Keratinocyte (primary cell): ENCODE results near the gene C16orf54. TPM values are rescaled to one million over a fixed set of nuclear protein-coding genes. Genes with fewer than 3 reads are reported as not detected.
"Not testable (repeated sequence)": the region's sequence is repeated elsewhere in the genome, so short reads cannot be mapped to it uniquely, and the experiment has no call there.

ENCODE experiments used
- DNase-seq: peaks from one replicate; pipeline ENCODE4 v3.0.0-alpha.2; 2011; ENCODE audit warnings: low read depth, missing footprints, low spot score
- FAIRE-seq: peaks from 2 replicates; lab custom pipeline; 2011; peaks lifted over from hg19 to GRCh38; lab: Jason Lieb, UNC
- H2AFZ ChIP-seq: 2 replicates; pipeline ENCODE4 v1.6.0; 2012; ENCODE audit warnings: low read length, control low read depth, inconsistent platforms; ENCODE audit not compliant: control insufficient read depth
- H3K27ac ChIP-seq: 2 replicates; pipeline ENCODE4 v1.5.1; 2011; ENCODE audit warnings: low read length; ENCODE audit not compliant: control insufficient read depth, insufficient read depth
- H3K27me3 ChIP-seq: 3 replicates; pipeline ENCODE4 v1.6.0; 2011; ENCODE audit warnings: low read length; ENCODE audit not compliant: control insufficient read depth, insufficient read depth; ENCODE audit errors: extremely low read depth
- H3K36me3 ChIP-seq, 2 experiments: 2 replicates in 1 of 2; 3 replicates in 1 of 2; pipeline ENCODE4 v1.5.1; 2011; ENCODE audit warnings: low read length in 2 of 2, mild to moderate bottlenecking in 1 of 2; ENCODE audit not compliant: control insufficient read depth in 2 of 2, insufficient read depth in 2 of 2; ENCODE audit errors: extremely low read depth in 1 of 2
- H3K4me1 ChIP-seq: 3 replicates; pipeline ENCODE4 v1.5.1; 2011; ENCODE audit warnings: low read length; ENCODE audit not compliant: control insufficient read depth, insufficient read depth; ENCODE audit errors: extremely low read depth
- H3K4me2 ChIP-seq: 3 replicates; pipeline ENCODE4 v1.6.0; 2011; ENCODE audit warnings: low read depth, low read length; ENCODE audit not compliant: control insufficient read depth, insufficient read depth; ENCODE audit errors: extremely low read depth
- H3K4me3 ChIP-seq, 3 experiments: fragments of 200-600 bp in 1 of 3; sonication (generic) in 1 of 3; 2 replicates in 2 of 3; 3 replicates in 1 of 3; pipeline ENCODE4 v1.5.1; 2011 to 2016; ENCODE audit warnings: low read length in 3 of 3, mild to moderate bottlenecking in 3 of 3, control low read depth in 2 of 3, inconsistent platforms in 1 of 3, low read depth in 1 of 3, mixed read lengths in 1 of 3, mixed run types in 1 of 3, moderate library complexity in 1 of 3; ENCODE audit not compliant: control insufficient read depth in 2 of 3, insufficient read depth in 2 of 3; ENCODE audit errors: extremely low read depth in 1 of 3
- H3K79me2 ChIP-seq: 2 replicates; pipeline ENCODE4 v1.6.0; 2012; ENCODE audit warnings: low read length; ENCODE audit not compliant: control insufficient read depth, insufficient read depth
- H3K9ac ChIP-seq: 3 replicates; pipeline ENCODE4 v1.6.0; 2011; ENCODE audit warnings: low read length; ENCODE audit not compliant: control insufficient read depth, insufficient read depth; ENCODE audit errors: extremely low read depth
- H3K9me1 ChIP-seq: 3 replicates; pipeline ENCODE4 v1.6.0; 2011; ENCODE audit warnings: low read length; ENCODE audit not compliant: control insufficient read depth, insufficient read depth; ENCODE audit errors: extremely low read depth
- H3K9me3 ChIP-seq: 2 replicates; pipeline ENCODE4 v1.5.1; 2012; ENCODE audit warnings: low read depth, low read length; ENCODE audit not compliant: control insufficient read depth
- H4K20me1 ChIP-seq: 3 replicates; pipeline ENCODE4 v1.6.0; 2011; ENCODE audit warnings: low read length; ENCODE audit not compliant: control insufficient read depth, insufficient read depth; ENCODE audit errors: extremely low read depth
- CTCF ChIP-seq, 3 experiments: IDR thresholded peaks in 1 of 3; conservative IDR thresholded peaks in 1 of 3; optimal IDR thresholded peaks in 1 of 3; 2 replicates in 2 of 3; 3 replicates in 1 of 3; pipeline versions ENCODE3 to v1.5.1; 2011; ENCODE audit warnings: low read length in 3 of 3, mild to moderate bottlenecking in 3 of 3, moderate library complexity in 2 of 3, control low read depth in 1 of 3, inconsistent platforms in 1 of 3; ENCODE audit not compliant: insufficient read depth in 2 of 3; ENCODE audit errors: extremely low read depth in 1 of 3
- EZH2 ChIP-seq: IDR thresholded peaks from one replicate; pipeline ENCODE4 v1.6.1; 2012; ENCODE audit warnings: inconsistent platforms, mild to moderate bottlenecking, low read length, moderate library complexity
- dilution Hi-C: fragments of 300-500 bp; cut with MboI; formaldehyde crosslinking; loops from one replicate; pipeline ENCODE4 v1.7.0; 2020; ENCODE audit warnings: low sequenced_read_pairs; ENCODE audit not compliant: extremely low pct_ligation_motif_present
- polyA plus RNA-seq, 5 experiments: library from polyadenylated mRNA; depleted of rRNA in 3 of 5; stranded (reverse) in 3 of 5; stranded (forward) in 1 of 5; unstranded in 1 of 5; fragments of >200 nt; gene quantifications; 1 replicate in 1 of 5; 2 replicates in 3 of 5; 3 replicates in 1 of 5; pipeline versions ENCODE4 v1.2.1 to v1.2.3, GENCODE V29; 2011 to 2012; ENCODE audit warnings: missing spikeins in 2 of 5, low read depth in 1 of 5, low replicate concordance in 1 of 5

Gene C16orf54
- polyA plus RNA-seq, 1 donor (not counting 4 experiments of a cell fraction or from before 2014, with no cell fraction given): not detected

GRCh38 chr16:29712809-29713208, 33.0 kb downstream of the C16orf54 start:
- H3K36me3 ChIP-seq: no peaks in the 10 kb centered on the region
- no peak overlapping the region for H3K4me3 ChIP-seq
- no peak overlapping the region for H3K27ac ChIP-seq
- H3K9me3 ChIP-seq: no peaks in the 10 kb centered on the region
- H2AFZ ChIP-seq: no peak overlapping the region
- dilution Hi-C loops: no loop called here
- H3K4me1 ChIP-seq: peaks cover 4% of the 10 kb centered on the region
- H3K9me1 ChIP-seq: no peaks in the 10 kb centered on the region
- TF ChIP-seq EZH2 (no peak), CTCF (optimal IDR thresholded peaks at IDR 0.05 in 1 of 3, IDR thresholded peaks at IDR 0.05 in 1 of 3, conservative IDR thresholded peaks at IDR 0.05 in 1 of 3; ENCODE audit: extremely low read depth in 1 of 3, insufficient read depth in 2 of 3, low read length in 3 of 3) (no peak)
- FAIRE-seq: no peak
- H3K9ac ChIP-seq: no peak overlapping the region
- H3K27me3 ChIP-seq: no peaks in the 10 kb centered on the region
- no peak for DNase-seq
- no peaks in the 10 kb centered on the region for H3K79me2 ChIP-seq
- H3K4me2 ChIP-seq: no peak overlapping the region
- H4K20me1 ChIP-seq: no peaks in the 10 kb centered on the region

- FAIRE-seq (peak; percentile 53), DNase-seq (no peak)
- H3K4me3 ChIP-seq: no peak overlapping the region
- no peaks in the 10 kb centered on the region for H3K79me2 ChIP-seq
- dilution Hi-C loops: no loop called here
- no peaks in the 10 kb centered on the region for H3K9me1 ChIP-seq
- no peak overlapping the region for H2AFZ ChIP-seq
- peaks cover 4% of the 10 kb centered on the region for H3K4me1 ChIP-seq
- H3K36me3 ChIP-seq: no peaks in the 10 kb centered on the region
- H4K20me1 ChIP-seq: no peaks in the 10 kb centered on the region
- no peaks in the 10 kb centered on the region for H3K27me3 ChIP-seq
- no peak overlapping the region for H3K27ac ChIP-seq
- H3K4me2 ChIP-seq: peak overlapping the region; percentile 13
- no peaks in the 10 kb centered on the region for H3K9me3 ChIP-seq
- no peak for TF ChIP-seq EZH2
- TF ChIP-seq CTCF (optimal IDR thresholded peaks at IDR 0.05 in 1 of 3, IDR thresholded peaks at IDR 0.05 in 1 of 3, conservative IDR thresholded peaks at IDR 0.05 in 1 of 3; ENCODE audit: extremely low read depth in 1 of 3, insufficient read depth in 2 of 3, low read length in 3 of 3): peak; percentile 44 to 73 (median 58)
- H3K9ac ChIP-seq: no peak overlapping the region
These were observed 35.3 kb downstream of the C16orf54 start for GRCh38 chr16:29710227-29711219.

- DNase-seq, H3K9ac ChIP-seq, H2AFZ ChIP-seq, H3K36me3 ChIP-seq, H3K9me1 ChIP-seq, FAIRE-seq, H3K9me3 ChIP-seq, dilution Hi-C loops, H3K4me1 ChIP-seq, H3K79me2 ChIP-seq, H3K4me2 ChIP-seq, H3K27ac ChIP-seq, H3K4me3 ChIP-seq, H4K20me1 ChIP-seq, H3K27me3 ChIP-seq: not testable (repeated sequence)
These were observed 36.1 kb downstream of the C16orf54 start for GRCh38 chr16:29709657-29710056.
